GM12878 (cell line): ENCODE data around the gene TMEM14C.

ENCODE experiments used
- EP300 ChIP-seq, 2 experiments: fragments of 150-350 bp in 1 of 2; IDR thresholded peaks; 2 replicates each; pipeline ENCODE4 v1.6.1; 2011 to 2012; ENCODE audit warnings: low read depth in 2 of 2, low read length in 2 of 2, borderline replicate concordance in 1 of 2, improper control_type of control experiment in 1 of 2, inconsistent platforms in 1 of 2; ENCODE audit not compliant: control insufficient read depth in 1 of 2
- GABPA ChIP-seq: IDR thresholded peaks from 2 replicates; pipeline ENCODE4 v1.6.1; 2014; ENCODE audit warnings: antibody characterized with exemption, low read depth, mild to moderate bottlenecking, inconsistent platforms
- POLR2A ChIP-seq: IDR thresholded peaks from 2 replicates; pipeline ENCODE4 v1.6.1; 2011; ENCODE audit warnings: low read depth, mild to moderate bottlenecking, low read length
- ZNF217 ChIP-seq: fragments of 450-650 bp; IDR thresholded peaks from 2 replicates; pipeline ENCODE4 v1.6.1; 2017; ENCODE audit warnings: antibody characterized with exemption, mild to moderate bottlenecking
- TF ChIP-seq, protein P1 (sequence below): fragments of 450-650 bp; IDR thresholded peaks from 2 replicates; pipeline ENCODE4 v1.6.1; 2017; ENCODE audit warnings: mild to moderate bottlenecking, low read depth, inconsistent platforms; ENCODE audit not compliant: poor library complexity, severe bottlenecking

DNA sequence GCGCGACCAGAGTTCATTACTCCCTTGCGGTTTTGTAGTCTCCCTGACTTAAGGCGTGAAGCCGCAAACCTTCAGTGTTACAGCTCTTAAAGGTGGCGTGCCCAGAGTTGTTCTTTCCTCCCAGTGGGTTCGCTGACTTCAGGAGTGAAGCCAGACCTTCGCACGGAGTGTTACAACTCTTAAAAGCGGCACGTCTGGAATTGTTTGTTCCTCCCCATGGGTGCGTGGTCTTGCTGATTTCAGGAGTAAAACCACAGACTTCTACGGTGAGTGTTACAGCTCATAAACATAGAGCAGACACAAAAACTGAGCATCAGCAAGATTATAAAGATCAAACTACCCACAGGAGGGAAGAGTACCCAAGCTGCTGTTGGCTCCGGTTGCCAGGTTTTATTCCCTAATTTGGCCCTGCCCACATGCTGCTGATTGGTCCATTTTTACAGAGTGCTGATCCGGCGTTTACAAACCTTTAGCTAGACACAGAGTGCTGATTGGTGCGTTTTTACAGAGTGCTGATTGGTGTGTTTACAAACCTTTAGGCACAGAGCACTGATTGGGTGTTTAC is 10.4 kb downstream of the TMEM14C start:
- TF ChIP-seq ZNF217 = no peak
- TF ChIP-seq GABPA = no peak
- no peak for TF ChIP-seq POLR2A
- TF ChIP-seq EP300 (IDR thresholded peaks at IDR 0.05; ENCODE audit: borderline replicate concordance in 1 of 2, control insufficient read depth in 1 of 2, low read depth in 2 of 2, low read length in 2 of 2) = no peak
- TF ChIP-seq, protein P1, sequence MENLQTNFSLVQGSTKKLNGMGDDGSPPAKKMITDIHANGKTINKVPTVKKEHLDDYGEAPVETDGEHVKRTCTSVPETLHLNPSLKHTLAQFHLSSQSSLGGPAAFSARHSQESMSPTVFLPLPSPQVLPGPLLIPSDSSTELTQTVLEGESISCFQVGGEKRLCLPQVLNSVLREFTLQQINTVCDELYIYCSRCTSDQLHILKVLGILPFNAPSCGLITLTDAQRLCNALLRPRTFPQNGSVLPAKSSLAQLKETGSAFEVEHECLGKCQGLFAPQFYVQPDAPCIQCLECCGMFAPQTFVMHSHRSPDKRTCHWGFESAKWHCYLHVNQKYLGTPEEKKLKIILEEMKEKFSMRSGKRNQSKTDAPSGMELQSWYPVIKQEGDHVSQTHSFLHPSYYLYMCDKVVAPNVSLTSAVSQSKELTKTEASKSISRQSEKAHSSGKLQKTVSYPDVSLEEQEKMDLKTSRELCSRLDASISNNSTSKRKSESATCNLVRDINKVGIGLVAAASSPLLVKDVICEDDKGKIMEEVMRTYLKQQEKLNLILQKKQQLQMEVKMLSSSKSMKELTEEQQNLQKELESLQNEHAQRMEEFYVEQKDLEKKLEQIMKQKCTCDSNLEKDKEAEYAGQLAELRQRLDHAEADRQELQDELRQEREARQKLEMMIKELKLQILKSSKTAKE = no peak
